HG03439 (cell line): ENCODE data around the gene DHX32.
"Not testable (repeated sequence)": the region's sequence is repeated elsewhere in the genome, so short reads cannot be mapped to it uniquely, and the experiment has no call there.

Source experiments
- ATAC-seq: cut with Tn5 transposase; IDR thresholded peaks from one replicate; pipeline ENCODE4 v1.9.1; 2021; ENCODE audit warnings: mild to moderate bottlenecking, moderate library complexity; ENCODE audit not compliant: unreplicated experiment

Gene DHX32

DNA sequence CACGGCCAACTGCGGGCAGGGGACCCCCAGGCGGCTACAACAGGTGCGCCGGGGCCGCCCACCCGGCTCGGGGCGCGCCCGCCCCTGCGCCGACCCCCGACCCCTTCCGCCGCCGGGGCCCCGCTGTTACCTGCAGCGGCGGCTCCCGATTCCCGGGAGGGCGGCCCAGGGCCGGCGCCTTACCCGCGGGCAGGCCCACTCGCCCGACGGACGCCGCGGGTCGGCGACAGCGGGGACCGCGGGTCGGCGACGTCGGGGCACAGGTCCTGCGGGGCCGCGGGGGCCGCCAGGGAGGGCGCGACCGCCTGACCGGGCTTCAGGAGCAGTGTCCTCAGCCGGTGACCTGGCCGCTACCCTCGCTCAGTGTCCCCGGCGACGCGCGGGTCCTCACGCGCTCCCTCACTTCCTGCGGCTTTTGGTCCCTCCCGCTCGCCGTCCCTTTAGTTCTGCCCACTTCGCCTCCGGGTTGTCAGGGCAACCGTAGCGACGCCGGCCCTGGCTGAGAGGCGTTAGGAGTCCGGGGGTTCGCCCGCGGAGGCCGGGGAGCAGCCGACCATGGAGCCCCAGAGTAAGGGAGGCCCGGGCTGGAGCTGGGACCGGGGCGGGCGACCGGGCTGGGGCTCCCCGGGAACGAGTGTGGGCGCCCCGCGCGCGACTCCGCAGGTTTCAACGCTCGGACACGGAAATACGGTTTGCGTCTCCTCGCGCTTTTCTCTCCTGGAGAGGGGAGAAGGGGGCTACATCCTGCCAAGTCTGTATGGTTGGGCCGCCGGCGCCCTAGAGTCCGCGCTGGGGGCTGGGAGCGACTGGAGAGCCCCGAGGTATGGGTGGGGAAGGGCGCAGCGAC, 15.2 kb upstream of the DHX32 start, which contains the start of gene FANK1:
TSS of gene FANK1 (plus strand) at position 477 of the 847 bp plus-strand sequence. CDS start at position 556, 79 bp downstream.
- ATAC-seq: peak; percentile 88

DNA sequence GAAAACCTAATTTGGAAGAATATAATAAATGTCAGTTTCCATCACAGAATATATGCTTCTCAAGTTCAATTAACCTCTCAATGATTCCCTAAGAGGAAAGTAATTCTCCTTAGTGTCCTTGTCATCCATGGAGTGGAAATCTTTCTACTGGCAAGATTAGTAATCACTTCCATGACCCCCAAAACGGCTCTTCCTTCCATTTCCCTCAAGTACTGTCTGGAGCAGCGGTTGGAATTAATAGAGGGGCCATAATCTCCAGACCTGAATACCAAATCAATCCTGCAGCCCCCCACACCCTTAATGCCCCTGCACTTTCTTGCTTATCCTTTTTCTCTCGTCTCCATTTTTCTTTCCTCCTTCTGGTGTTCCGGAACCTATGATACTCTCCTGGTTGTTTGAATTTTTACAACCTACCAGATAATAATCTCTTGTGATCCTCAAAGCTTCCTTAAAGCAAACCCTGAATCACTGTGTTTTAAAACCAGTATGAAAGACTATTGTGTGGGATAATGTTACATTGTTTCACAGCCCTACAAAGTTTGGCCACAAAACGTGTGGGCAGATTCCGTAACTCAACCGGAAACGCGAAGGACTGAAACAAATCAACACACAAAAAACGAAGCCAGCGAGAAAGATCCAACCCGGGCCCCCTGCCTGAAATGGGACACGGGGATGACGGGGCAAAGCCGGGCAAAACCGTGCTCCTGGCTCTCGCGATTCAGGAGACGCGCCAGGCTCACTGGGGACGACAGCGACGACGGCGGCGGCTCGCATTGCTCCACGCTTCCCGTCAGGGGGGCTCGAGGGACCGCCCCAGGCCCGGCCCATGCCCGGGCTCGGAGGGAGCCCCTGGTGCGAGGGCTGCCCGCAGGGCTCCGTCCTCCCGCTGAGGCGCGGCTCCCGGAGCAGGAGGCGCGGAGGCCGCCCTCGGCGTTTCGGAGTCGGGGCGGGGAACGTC, 14.3 kb upstream of the DHX32 start:
- ATAC-seq: peak; percentile 56

DNA sequence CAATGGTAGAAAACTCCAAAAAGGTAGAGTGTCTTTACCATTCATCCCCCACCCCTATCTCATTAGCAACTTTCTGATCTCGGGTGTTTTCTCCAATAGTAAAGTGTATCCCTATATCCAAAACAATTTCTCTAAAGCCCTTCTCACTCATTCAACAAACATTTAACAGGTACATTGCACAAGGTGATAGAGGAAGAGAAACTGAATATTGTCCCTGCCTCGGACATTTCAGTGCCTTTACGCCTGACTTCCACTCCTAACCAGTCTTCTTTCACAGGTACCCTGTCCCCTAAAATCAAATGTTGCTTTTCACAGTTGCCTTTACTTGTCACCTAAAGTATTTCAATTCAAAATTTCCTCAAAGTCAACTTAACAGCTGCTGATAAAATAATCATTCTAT, 13.1 kb upstream of the DHX32 start:
- ATAC-seq: not testable (repeated sequence)

DNA sequence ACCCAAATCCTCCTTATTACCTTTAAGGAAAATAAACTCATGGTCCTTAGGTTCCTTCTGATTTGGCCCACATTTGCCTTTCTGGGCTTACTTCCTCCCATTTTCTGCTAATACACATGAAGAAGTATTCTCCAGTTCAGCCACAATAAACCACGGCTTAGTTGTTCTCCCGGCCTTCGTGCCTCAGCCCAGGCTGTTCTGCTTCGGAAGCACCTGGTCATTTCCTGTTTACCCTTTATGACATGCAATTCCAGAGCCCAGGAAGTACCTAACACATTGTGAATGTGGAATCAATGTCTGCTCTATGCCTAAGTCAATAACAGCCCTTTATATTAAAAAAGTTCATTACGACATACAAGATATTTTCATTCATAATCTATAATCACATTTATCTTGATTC, 11.3 kb upstream of the DHX32 start:
- ATAC-seq: not testable (repeated sequence)

DNA sequence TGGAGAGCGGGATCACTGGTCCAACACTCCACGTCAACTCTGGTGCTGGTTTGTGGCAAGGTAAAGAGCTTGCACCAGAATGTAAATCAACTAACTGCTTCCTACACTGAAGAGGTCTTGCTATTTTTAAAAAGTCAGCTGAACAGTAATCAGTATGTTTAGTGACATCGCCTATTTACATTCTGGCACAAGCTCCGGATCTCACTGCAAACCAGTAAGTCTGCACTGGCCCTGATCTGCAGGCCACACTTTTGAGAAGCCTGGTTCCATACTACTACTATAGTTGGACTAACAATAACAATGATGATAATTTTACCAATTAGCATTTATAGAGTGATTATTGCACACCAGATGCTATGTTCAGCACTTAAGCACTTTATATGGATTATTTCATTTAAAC, 8.3 kb upstream of the DHX32 start:
- ATAC-seq: not testable (repeated sequence)

DNA sequence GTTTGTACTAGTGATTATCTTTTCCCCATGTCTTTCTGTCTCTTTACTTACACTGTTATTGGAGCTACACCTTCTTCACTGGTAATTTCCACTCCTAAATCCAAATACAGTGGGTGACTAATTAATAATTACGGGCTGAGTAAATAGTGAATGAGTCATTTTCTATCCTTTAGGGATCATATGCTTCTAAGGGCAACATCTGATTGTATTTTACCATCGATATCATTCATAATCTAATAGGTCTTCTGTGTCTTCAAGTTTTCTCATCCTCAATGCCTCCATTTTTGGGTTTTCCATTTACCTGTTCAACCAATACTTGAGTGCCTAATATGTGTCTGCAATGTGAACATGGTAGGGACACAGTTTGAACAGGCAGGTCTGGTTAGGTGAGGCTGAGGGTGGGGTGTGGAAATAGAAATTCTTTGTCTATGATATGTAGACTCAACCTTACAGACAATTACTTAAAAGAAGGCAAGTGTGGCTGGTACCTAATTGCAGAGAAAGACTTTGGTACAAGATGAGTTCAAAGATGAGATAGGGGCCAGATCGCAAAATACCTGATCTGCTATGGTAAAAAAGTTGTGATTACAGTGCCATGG, 5.9 kb upstream of the DHX32 start:
- ATAC-seq: no peak

DNA sequence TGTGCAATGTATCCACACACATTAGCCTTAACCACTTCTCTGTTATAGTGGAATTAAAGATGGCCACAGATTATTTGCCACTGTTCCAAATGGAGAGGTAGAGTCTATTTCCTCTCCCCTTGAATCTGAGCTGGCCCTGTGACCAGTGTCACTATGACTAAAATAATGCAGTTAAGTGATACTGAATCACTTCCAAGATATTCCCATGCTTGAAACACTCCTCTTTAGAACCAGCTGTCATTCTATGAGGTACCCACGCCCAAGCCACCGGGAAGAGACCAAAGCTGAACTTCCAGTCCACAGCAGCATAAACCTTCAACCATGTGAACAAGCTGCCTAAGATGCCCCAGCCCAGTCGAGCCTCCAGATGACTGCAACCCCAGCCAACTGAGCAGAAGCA, 2.1 kb upstream of the DHX32 start:
- ATAC-seq: no peak

DNA sequence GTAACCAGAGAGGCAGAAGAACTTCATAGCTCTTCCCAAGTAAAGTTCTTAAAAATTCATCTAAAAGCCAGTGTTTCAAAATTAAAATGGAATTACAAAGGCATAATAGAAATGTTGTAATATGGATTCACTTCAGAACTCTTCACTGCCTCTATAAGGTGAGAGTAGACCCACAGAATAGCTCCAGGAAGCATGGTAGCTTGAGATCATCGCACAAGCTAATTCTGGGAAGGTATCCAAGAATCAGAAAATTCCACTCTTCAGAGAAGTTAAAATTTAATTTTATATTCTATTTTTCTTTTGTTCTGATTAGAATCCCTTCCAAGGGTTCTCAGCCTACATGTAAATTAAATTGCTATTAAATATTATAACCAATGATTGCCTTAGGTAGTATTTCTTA, 1.5 kb upstream of the DHX32 start:
- no peak for ATAC-seq

DNA sequence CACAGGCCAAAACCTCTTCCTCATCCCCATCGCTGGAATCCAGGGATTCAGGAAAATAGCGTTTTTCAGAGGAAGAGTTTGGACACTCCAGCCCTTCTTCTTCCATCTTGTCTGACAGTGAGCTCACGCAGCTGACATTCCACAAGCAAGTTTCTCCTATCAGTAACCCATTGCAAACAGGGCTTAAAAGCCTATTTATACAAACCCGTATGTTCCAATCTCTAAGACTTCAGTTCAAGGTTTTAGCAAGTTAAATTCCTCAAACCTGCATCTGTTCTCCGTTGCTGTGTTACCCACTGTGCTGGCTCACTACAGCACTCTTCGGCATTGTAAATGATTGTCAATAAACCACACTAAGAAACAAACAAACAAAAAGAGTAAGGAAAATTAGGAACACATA, 373 bp downstream of the DHX32 start:
- no peak for ATAC-seq

DNA sequence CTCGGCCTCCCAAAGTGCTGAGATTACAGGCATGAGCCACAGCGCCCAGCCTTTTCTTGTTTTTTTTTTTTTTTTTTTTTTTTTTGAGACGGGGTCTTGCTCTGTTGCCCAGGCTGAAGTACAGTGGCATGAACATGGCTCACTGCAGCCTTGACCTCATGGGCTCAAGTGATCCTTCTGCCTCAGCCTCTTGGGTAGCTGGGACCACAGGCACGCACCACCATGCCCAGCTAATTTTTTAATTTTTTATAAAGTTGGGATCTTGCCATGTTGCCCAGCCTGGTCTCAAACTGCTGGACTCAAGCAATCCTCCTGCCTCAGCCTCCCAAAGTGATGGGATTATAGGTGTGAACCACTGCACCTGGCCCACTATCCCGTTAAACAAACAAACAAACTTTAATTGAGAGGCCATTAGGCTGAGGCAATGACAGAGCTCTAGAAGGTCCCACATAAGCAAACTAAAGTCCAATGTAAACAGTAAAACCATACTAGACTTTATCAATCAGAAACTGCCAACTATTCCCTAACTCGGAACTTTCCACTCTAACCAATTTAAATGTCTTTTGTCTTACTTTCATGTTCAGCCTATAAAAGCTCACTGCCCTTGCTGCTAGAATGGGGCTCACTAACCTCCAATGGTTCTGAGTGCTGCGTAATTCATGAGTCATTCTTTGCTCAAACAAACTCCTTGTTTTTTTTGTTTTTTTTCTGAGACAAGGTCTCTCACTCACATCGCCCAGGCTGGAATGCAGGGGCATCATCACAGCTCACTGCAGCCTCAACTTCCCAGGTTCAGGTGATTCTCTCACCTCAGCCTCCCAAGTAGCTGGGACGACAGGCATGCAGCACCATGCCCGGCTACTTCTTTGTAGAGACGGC, 1.9 kb downstream of the DHX32 start:
- no peak for ATAC-seq

DNA sequence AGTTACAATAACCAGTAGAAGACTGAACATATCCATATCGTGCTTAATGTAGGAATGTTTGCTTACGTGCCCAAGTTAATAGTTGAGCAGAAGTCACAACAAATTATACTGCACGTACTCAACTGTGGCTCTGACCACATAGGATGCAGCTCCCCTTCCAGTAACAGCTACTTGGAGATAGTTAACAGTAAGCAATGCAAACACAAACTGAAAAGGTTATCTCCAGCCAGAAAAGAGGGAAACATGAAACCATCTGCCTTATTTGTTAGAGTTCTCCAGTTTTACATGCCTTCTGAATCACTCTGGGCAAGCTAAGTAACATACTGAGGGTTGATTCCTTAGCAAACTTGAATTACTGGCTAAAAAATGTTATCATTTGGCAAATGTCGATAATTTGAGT, 9.8 kb downstream of the DHX32 start:
- ATAC-seq: no peak

DNA sequence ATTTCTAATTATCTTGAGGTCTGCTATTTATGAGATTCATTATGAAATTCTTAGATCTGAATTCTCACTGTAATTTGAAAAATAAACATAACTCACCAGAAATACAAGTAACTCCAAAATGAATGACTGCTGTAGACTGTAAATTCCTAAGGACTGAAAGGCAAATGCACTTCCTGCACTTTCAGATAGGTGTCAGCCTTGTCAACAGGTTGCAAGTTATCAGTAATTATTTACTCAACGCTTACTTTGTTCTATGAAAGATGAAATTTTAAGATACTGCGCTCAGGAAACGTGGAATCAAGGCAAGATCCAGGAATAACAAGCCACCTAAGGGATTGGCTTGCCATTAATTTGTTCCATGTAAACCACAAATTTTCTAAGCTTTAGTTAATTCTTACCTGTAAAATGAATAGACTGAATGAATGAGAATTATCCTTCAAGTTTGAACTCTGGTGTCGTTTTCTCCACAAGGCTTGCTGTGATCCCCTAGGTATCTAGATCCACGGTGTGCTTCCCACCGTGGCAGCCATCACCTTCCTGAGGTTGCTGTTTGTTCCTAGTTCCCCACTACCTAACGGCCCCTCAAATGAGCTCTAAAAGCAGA, 12.6 kb downstream of the DHX32 start:
- ATAC-seq: no peak

DNA sequence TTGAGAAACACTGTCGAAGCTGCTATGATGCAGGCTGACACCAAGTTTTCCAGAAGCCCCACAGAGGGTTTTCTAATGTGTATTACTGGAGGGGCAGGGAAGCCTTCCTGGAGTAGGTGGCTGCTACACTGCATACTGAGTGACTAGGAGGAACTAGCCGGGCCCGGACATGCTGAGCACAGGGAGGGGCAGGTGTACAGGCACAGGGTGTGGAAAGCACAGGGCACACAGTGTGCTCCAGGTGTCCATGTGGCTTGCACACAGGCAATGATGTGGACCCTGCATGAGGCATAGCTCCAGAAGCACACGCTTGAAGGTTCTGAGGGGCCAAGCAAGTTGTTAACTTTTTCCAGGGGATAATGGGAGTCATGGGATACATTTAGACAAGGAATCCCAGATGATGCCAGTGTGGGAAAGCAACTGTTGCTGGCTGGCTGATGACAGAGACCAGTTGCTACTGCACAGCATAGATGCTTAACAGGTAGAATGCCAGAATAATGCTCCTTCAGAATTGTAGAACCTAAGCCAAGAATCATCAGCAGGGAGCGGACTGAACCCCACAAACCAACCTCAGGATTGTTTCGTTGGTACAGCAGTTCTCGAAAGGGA, 14.6 kb downstream of the DHX32 start:
- ATAC-seq: no peak

DNA sequence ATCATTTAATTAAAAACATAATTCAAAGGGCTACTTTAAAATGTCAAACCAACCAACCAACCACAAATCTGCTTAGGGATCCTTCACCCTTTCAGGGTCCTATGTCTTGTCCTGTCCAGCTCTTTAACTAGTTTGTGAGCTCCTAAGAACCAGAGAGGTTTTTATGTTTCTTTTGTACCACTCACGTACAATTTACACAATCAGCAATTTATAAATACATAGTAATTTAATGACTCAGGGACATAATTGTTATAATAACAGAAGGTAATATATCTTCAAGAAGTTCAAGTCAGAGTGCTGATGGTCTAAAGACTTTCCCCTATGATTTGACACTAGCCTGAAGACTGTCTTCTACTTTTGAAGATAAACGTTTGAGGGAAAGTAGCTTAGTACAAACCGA, 16.0 kb downstream of the DHX32 start:
- ATAC-seq: no peak

DNA sequence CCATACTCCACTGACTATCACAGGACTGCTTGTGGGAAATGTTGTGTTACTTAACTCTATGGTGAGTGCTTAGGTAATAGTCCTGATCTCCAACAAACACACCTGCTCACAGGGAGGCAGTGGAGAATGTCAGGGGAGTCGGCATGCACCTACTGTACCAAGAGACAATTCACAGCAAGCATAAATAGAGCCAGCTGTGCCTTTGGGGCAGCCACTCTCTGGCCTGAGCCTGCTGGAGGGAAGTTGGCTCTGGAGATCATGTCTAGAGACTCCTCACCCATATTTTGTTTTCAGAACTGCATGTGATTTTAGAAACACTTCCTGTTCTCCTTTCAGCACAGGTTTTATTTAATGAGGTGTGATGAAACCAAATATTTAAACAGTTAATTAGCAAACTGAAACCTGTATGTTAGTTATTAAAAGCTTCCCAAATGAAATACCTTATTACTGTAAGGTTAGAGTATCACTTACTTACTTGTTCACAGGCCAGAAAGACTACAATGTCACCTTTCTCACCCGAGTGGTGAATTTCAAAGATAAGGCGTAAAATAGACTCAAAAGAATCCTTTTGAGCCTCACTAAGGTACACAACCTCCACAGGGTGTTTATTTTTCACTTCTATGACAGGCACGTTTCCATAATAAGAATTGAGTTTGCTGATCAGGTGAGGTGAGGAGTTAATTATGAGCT, 21.8 kb downstream of the DHX32 start:
- no peak for ATAC-seq

DNA sequence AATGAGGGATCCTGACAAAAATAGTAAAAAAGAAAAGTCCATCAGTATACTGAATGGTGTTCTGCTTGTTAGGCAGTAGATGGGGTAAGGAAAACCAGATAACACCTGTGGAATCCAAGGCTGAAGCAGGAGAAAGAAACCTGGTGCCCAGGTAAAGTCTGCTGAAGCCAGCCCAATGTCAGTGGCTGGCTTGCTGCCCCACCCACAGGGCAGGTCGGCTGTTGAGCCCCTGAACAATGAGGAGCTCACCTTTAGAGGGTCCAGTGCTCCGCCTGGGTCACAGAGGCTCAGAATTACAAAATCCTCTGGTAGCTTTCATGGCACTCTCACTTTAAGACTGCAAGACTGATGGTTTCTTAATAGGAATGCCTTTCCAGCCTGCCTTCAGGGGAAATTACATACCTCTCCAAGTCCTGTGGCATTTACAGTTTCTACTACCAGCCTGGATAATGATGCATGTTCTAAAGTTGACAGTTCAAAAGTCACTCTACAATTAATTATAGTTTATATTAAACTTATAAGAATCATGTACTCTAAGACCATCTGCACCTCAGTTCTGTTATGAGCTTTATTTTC, 23.8 kb downstream of the DHX32 start:
- no peak for ATAC-seq

DNA sequence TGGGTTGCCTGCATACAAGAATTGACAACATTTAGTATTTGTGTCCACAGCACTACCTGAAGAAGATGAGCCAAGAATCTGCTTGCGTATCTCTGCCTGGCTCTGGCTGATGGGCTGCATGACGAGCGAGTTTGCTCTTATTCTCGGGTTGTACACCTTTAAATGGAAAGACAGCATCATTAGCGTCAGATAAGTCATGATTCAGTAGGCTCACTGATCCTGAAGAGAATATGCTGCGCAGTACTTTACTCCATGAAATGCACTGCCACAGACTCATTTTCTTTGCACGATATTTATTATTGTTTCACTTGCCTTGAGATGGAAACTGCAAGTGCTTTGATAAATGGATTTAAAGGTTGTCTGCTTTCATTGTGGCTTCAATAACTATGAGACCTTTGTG, 28.6 kb downstream of the DHX32 start:
- ATAC-seq: no peak
